H9 (cell line): ENCODE results near the gene TRABD2B. TPM values are rescaled to one million over a fixed set of nuclear protein-coding genes. Genes with fewer than 3 reads are reported as not detected.

Source experiments
- DNase-seq: peaks from one replicate; pipeline ENCODE4 v3.0.0-alpha.2; 2017
- H2AFZ ChIP-seq: one replicate; pipeline ENCODE4 v1.6.1; 2013; ENCODE audit warnings: mild to moderate bottlenecking, low read length, control low read depth, moderate library complexity
- H2AK5ac ChIP-seq: 2 replicates; pipeline ENCODE4 v1.6.1; 2013; ENCODE audit warnings: low read length, control low read depth, mixed read lengths; ENCODE audit not compliant: insufficient read length
- H2BK120ac ChIP-seq: one replicate; pipeline ENCODE4 v1.6.1; 2013; ENCODE audit warnings: low read depth, mild to moderate bottlenecking, low read length, control low read depth, inconsistent platforms; ENCODE audit not compliant: poor library complexity, severe bottlenecking
- H2BK12ac ChIP-seq: 2 replicates; pipeline ENCODE4 v1.6.1; 2013; ENCODE audit warnings: low read length, control low read depth, mixed read lengths, low read depth; ENCODE audit not compliant: insufficient read length
- H2BK15ac ChIP-seq: 2 replicates; pipeline ENCODE4 v1.6.1; 2013; ENCODE audit warnings: low read depth, low read length, control low read depth
- H2BK20ac ChIP-seq: one replicate; pipeline ENCODE4 v1.6.1; 2013; ENCODE audit warnings: low read depth, mild to moderate bottlenecking, low read length, control low read depth, inconsistent platforms; ENCODE audit not compliant: poor library complexity, severe bottlenecking
- H2BK5ac ChIP-seq: 2 replicates; pipeline ENCODE4 v1.6.1; 2013; ENCODE audit warnings: low read length, control low read depth, mixed read lengths; ENCODE audit not compliant: insufficient read length
- H3K14ac ChIP-seq: 2 replicates; pipeline ENCODE4 v1.6.1; 2013; ENCODE audit warnings: low read length, control low read depth; ENCODE audit not compliant: insufficient read depth
- H3K18ac ChIP-seq: 2 replicates; pipeline ENCODE4 v1.6.1; 2013; ENCODE audit warnings: low read depth, mild to moderate bottlenecking, mixed read lengths, low read length, control low read depth; ENCODE audit not compliant: insufficient read length
- H3K23ac ChIP-seq: 2 replicates; pipeline ENCODE4 v1.6.1; 2013; ENCODE audit warnings: low read length, control low read depth, mixed read lengths, low read depth; ENCODE audit not compliant: insufficient read length
- H3K23me2 ChIP-seq: 2 replicates; pipeline ENCODE4 v1.6.1; 2013; ENCODE audit warnings: low read depth, mild to moderate bottlenecking, mixed read lengths, low read length, control low read depth; ENCODE audit not compliant: insufficient read length, poor library complexity, severe bottlenecking
- H3K27ac ChIP-seq: 2 replicates; pipeline ENCODE4 v1.5.1; 2013; ENCODE audit warnings: low read length, control low read depth, mixed read lengths, low read depth; ENCODE audit not compliant: insufficient read length
- H3K27me3 ChIP-seq: 2 replicates; pipeline ENCODE4 v1.6.1; 2013; ENCODE audit warnings: low read length, control low read depth, inconsistent platforms; ENCODE audit not compliant: insufficient read depth
- H3K4ac ChIP-seq: 2 replicates; pipeline ENCODE4 v1.6.1; 2013; ENCODE audit warnings: low read depth, mild to moderate bottlenecking, control low read depth, inconsistent platforms, low read length, moderate library complexity
- H3K4me1 ChIP-seq: 2 replicates; pipeline ENCODE4 v1.6.1; 2013; ENCODE audit warnings: low read length, control low read depth, inconsistent platforms; ENCODE audit not compliant: insufficient read depth
- H3K4me2 ChIP-seq: 2 replicates; pipeline ENCODE4 v1.6.1; 2013; ENCODE audit warnings: low read length, control low read depth, mixed read lengths; ENCODE audit not compliant: insufficient read length, insufficient read depth
- H3K56ac ChIP-seq: 2 replicates; pipeline ENCODE4 v1.6.1; 2013; ENCODE audit warnings: low read depth, mild to moderate bottlenecking, mixed read lengths, low read length, control low read depth; ENCODE audit not compliant: insufficient read length
- H3K79me1 ChIP-seq: 2 replicates; pipeline ENCODE4 v1.6.1; 2013; ENCODE audit warnings: low read depth, mild to moderate bottlenecking, moderate library complexity, low read length, control low read depth, inconsistent platforms; ENCODE audit not compliant: insufficient read depth, poor library complexity, severe bottlenecking
- H3K79me2 ChIP-seq: 2 replicates; pipeline ENCODE4 v1.6.1; 2013; ENCODE audit warnings: low read length, control low read depth, inconsistent platforms; ENCODE audit not compliant: insufficient read depth
- H3K9ac ChIP-seq: 2 replicates; pipeline ENCODE4 v1.6.1; 2013; ENCODE audit warnings: low read length, control low read depth, mixed read lengths; ENCODE audit not compliant: insufficient read length; ENCODE audit errors: extremely low read depth
- H3K9me3 ChIP-seq: one replicate; pipeline ENCODE4 v1.6.1; 2013; ENCODE audit warnings: low read depth, low read length, inconsistent platforms; ENCODE audit not compliant: control insufficient read depth
- H3T11ph ChIP-seq: one replicate; pipeline ENCODE4 v1.6.1; 2013; ENCODE audit warnings: mild to moderate bottlenecking, low read length, control low read depth, inconsistent platforms
- H4K20me1 ChIP-seq: one replicate; pipeline ENCODE4 v1.6.1; 2013; ENCODE audit not compliant: control insufficient read depth, insufficient read length, insufficient read depth
- H4K5ac ChIP-seq: 2 replicates; pipeline ENCODE4 v1.6.1; 2013; ENCODE audit warnings: low read depth, mild to moderate bottlenecking, mixed read lengths, low read length, control low read depth; ENCODE audit not compliant: insufficient read length
- H4K8ac ChIP-seq: replicated peaks from 2 replicates; pipeline ENCODE4 v1.6.1; 2013; ENCODE audit warnings: low read length, control low read depth, mixed read lengths, low read depth; ENCODE audit not compliant: insufficient read length
- H4K91ac ChIP-seq: 2 replicates; pipeline ENCODE4 v1.6.1; 2013; ENCODE audit warnings: low read depth, mild to moderate bottlenecking, moderate library complexity, mixed read lengths, low read length, control low read depth; ENCODE audit not compliant: insufficient read length
- H3K27ac Mint-ChIP-seq, 3 experiments: 2 replicates in 2 of 3; 3 replicates in 1 of 3; pipeline ENCODE4 v1.8.0; 2020 to 2021; ENCODE audit warnings: mixed read lengths in 3 of 3, mild to moderate bottlenecking in 1 of 3, moderate library complexity in 1 of 3
- H3K27me3 Mint-ChIP-seq: 2 replicates; pipeline ENCODE4 v1.8.0; 2021; ENCODE audit warnings: low read depth, mild to moderate bottlenecking, moderate library complexity, mixed read lengths
- H3K36me3 Mint-ChIP-seq, 3 experiments: 2 replicates in 2 of 3; 3 replicates in 1 of 3; pipeline ENCODE4 v1.8.0; 2020 to 2021; ENCODE audit warnings: low read depth in 3 of 3, mixed read lengths in 3 of 3; ENCODE audit not compliant: insufficient read depth in 1 of 3
- H3K4me1 Mint-ChIP-seq, 2 experiments: 2 replicates each; pipeline ENCODE4 v1.8.0; 2020; ENCODE audit warnings: mixed read lengths in 2 of 2
- H3K4me3 Mint-ChIP-seq, 2 experiments: 2 replicates in 1 of 2; 3 replicates in 1 of 2; pipeline ENCODE4 v1.8.0; 2020 to 2021; ENCODE audit warnings: mild to moderate bottlenecking in 2 of 2, mixed read lengths in 2 of 2, moderate library complexity in 1 of 2
- H3K9me3 Mint-ChIP-seq, 2 experiments: 2 replicates in 1 of 2; 3 replicates in 1 of 2; pipeline ENCODE4 v1.8.0; 2020; ENCODE audit warnings: mild to moderate bottlenecking in 2 of 2, mixed read lengths in 2 of 2, moderate library complexity in 1 of 2
- CTCF ChIP-seq: fragments of 200-600 bp; sonication (generic); conservative IDR thresholded peaks from 3 replicates; pipeline ENCODE4 v1.8.0; 2021; ENCODE audit warnings: antibody characterized with exemption, mild to moderate bottlenecking
- WGBS: extraction: QIAGEN DNeasy Blood & Tissue Kit; methylation state at CpG from one replicate; pipeline ENCODE4 v1.1.7; 2013; ENCODE audit warnings: missing lambda C conversion rate, low lambda C conversion rate, mixed read lengths; ENCODE audit not compliant: insufficient read length; ENCODE audit errors: extremely low coverage; 5-methylcytosine and 5-hydroxymethylcytosine counted together
- total RNA-seq: library from RNA; stranded (reverse); gene quantifications from 2 replicates; pipeline ENCODE4 v1.2.1, GENCODE V29; 2021

Gene TRABD2B
- total RNA-seq, 1 experiment from 2014 or later, result 2.3 TPM

DNA sequence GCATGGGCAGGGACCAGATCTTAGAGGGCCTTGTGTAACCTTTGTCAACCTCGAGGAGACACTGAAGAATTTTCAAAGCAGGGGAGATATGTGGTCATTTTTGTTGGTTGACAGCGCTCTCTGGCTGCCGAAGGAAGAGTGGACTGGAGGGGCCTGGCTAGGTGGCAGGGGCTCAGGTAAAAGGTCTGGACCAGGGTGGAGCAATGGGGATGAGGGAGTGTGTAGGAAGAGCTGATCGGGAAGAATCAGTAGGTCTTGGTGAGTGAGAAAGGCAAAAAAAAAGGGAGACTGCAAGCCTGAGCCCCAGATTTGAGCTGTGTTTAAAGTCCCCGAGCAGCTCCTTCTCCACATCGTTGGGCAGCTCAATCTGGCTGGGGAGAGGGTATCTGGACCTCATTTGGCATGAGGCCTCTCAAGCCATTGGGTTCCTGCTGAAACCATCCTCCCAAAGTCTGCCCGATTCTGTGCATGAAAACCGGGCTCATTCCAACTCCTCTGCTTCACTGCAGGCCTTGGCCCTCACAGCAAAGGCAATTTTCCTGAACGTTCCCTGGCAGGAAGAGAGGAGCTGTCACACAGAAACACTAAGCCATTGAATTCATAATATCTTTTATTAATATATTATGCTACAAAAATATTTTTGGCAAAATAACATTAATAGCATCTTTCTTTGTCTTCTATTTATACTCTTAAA lies 237.1 kb downstream of the TRABD2B start:
- Histone ChIP-seq H3T11ph (no peak overlapping the region), H2AFZ (no peak overlapping the region), H3K4ac (no peak overlapping the region), H2BK120ac (no peak overlapping the region), H3K23ac (no peak overlapping the region), H3K9me3 (no peaks in the 10 kb centered on the region), H3K18ac (no peak overlapping the region), H4K20me1 (no peaks in the 10 kb centered on the region), H2AK5ac (no peak overlapping the region), H3K27ac (no peak overlapping the region), H3K4me2 (no peak overlapping the region), H3K27me3 (no peaks in the 10 kb centered on the region), H3K56ac (no peak overlapping the region), H3K79me2 (no peaks in the 10 kb centered on the region), H3K4me1 (no peaks in the 10 kb centered on the region), H2BK12ac (no peak overlapping the region), H3K14ac (no peak overlapping the region), H2BK15ac (no peak overlapping the region), H3K9ac (no peak overlapping the region), H4K91ac (no peak overlapping the region), H2BK20ac (no peak overlapping the region), H3K23me2 (no peaks in the 10 kb centered on the region), H3K79me1 (no peaks in the 10 kb centered on the region), H4K5ac (no peak overlapping the region), H4K8ac (no peak overlapping the region), H2BK5ac (no peak overlapping the region)
- Mint-ChIP-seq H3K27me3 (peaks cover 20% of the 10 kb centered on the region), H3K27ac (no peak overlapping the region), H3K4me3 (no peak overlapping the region), H3K4me1 (peaks cover 0 to 1% of the 10 kb centered on the region in 2 experiments; a peak in 1 of 4 replicates), H3K36me3 (no peaks in the 10 kb centered on the region), H3K9me3 (no peaks in the 10 kb centered on the region; a peak in 1 of 5 replicates)
- WGBS, result no CpG with 5 or more reads among the region's 9 CpGs
- no peak for DNase-seq
- TF ChIP-seq CTCF, result 0 out of 3 replicates have a peak, but pooled peaks have one; percentile 11
